GM18951 (cell line): ENCODE data around the gene STON2.
"Not testable (repeated sequence)": the region's sequence is repeated elsewhere in the genome, so short reads cannot be mapped to it uniquely, and the experiment has no call there.

Experiments used
- POLR2A ChIP-seq: IDR thresholded peaks from 4 replicates; pipeline ENCODE4 v1.6.1; 2011; ENCODE audit warnings: mild to moderate bottlenecking; ENCODE audit not compliant: insufficient read length, insufficient read depth; ENCODE audit errors: extremely low read depth
- in situ Hi-C: fragments of 300-500 bp; cut with MboI; formaldehyde crosslinking; loops from one replicate; pipeline ENCODE4 v1.12.0; 2022; ENCODE audit warnings: low sequenced_read_pairs, mixed read lengths, inconsistent platforms; ENCODE audit not compliant: unreplicated experiment

STON2 gene

GRCh38 chr14:81385419-81385818 is 14.7 kb downstream of the STON2 start:
- no peak for TF ChIP-seq POLR2A
- in situ Hi-C loops: no loop called here

DNA sequence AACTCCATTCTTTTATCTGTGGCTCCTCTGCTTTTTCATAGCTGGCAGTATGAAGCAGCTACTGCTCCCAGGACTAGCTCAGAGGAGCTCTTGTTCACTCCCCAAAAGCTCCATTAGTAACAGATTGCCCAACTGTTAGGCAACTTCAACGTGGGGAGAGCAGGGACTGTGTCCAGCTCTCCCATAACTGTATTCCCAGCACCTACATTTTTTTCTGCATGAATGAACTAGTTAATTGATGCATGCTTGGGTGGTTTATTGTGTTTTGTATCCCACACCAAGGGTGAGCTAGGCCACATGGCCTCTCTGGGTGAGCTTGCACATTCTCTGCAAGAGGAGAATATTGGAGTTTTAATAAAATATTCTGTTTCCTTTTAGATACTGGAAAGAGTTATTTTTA is 15.2 kb downstream of the STON2 start:
- in situ Hi-C loops: no loop called here

GRCh38 chr14:81382517-81383225 is 17.5 kb downstream of the STON2 start:
- TF ChIP-seq POLR2A: no peak
- in situ Hi-C loops: no loop called here

More for the DNA sequence above, 15.2 kb downstream of the STON2 start:
- no peak for TF ChIP-seq POLR2A

GRCh38 chr14:81380009-81380408 is 20.1 kb downstream of the STON2 start:
- in situ Hi-C loops: not testable (repeated sequence)

DNA sequence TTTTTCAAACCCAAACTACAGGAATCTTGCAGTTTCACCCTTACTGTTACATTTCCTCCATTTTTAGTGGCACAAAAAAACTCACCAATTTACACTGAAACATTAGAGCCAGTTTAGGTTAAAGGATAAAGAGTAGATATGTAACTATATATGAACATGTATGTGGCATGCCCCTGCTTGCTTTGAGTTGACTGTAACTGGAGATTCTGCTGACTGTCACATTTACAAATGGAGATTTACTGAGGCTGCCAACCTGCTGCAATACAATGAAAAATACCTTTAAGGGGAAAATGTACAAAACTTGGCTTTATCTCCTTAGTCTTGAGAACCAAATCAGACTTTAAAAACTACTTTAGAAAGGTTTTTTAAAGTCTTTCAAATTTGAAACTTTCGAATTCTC is 28.3 kb downstream of the STON2 start:
- in situ Hi-C loops: no loop called here
- TF ChIP-seq POLR2A: no peak

GRCh38 chr14:81367563-81367962 is 32.6 kb downstream of the STON2 start:
- no peak for TF ChIP-seq POLR2A
- in situ Hi-C loops: no loop called here

DNA sequence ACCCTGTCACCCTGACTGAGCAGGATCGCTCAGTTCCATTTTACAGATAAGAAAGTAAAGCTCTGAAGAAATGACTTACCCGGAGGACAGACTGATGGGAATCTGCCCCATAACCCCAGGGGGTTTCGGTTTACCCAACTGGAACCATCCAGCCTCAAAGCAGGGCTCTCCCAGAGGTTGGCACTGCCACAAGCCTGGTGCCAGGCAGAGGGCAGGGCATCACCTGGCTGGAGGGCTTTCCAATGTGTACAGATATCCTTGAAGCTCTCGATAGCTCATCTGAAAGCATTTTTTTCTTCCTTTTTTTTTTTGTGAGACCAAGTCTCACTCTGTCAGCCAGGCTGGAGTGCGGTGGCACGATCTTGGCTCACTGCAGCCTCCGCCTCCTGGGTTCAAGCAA is 33.2 kb downstream of the STON2 start:
- no peak for TF ChIP-seq POLR2A
- in situ Hi-C loops: no loop called here

DNA sequence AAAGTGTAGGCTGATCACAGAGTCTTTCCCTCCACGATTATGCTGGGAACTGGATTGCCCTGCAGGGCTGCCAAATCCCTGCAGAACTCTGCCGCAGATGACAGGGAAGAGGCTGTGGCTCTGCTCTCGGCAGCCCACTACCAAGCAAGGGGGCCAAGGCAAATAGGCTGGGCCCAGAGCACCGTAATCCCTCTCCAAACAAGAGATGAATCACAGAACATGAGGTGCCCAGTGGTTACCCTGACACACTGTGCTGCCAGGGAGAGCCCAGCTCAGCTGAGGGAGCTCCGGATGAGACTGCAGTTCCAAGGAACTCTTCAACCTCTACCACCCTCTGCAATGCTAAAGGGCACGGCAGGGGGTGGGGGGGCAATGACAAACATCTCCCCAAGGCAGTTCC is 33.9 kb downstream of the STON2 start:
- in situ Hi-C loops: no loop called here
- no peak for TF ChIP-seq POLR2A

- no peak for TF ChIP-seq POLR2A
- in situ Hi-C loops: no loop called here
These were observed 36.3 kb downstream of the STON2 start for GRCh38 chr14:81363746-81364378.

- in situ Hi-C loops: no loop called here
These were observed 46.3 kb downstream of the STON2 start for GRCh38 chr14:81353691-81354323.

DNA sequence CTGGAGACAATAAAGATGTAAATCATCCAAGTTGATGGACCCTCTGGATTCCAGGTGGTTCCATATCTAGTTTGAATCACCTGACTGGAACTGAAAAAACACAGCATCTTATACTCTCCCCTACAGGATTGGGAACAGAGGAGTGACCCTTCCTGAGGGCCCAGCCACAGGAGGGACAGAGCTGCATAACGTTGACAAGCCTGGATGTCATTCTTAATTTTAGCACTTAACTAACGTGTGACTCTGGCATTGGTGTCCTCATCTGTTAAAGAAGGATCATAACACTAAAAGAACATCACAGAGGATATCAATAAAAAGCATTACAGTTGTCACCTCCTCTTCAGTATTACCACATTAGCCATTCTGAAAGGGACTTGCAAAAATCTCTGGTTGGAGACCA is 47.7 kb downstream of the STON2 start:
- in situ Hi-C loops: no loop called here
- no peak for TF ChIP-seq POLR2A

More at GRCh38 chr14:81353691-81354323, 46.3 kb downstream of the STON2 start:
- TF ChIP-seq POLR2A: no peak

GRCh38 chr14:81351205-81351604 is 48.9 kb downstream of the STON2 start:
- TF ChIP-seq POLR2A: no peak
- in situ Hi-C loops: no loop called here

DNA sequence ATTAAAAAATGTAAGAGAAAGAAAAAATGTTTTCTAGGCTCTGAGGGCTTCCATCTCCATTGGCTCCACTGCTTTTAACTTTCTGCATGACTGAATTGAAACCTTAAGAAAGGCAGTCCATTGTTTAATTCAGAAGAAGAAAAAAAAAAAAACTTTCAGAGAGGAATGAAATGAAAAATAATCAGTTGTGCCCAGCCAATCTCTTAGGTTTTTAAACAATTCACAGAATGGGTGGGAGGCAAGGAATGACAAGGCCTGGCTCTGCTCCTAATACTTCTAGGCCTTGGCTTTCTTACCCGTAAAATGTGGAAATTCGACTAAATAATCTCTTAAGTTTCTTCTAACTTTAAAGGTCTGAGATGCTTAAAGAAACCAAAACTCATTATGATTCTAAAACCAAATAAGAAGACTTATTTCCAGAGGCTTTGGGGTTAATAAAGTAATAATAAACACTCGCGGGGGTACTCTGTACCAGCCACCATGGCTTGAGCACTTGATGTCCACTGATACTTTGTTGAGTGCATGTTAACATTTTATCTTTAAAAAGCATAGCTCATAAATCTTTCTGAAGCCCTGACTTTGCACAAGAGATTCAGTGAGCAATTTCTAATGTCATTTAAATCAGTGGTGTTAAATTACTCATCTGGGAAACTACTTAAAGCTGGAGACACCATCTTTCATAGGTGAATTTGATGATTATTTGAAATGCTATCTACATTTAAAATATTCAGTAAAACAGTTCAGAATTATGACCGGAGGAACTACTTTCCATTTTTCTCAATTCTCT is 49.6 kb downstream of the STON2 start:
- in situ Hi-C loops: no loop called here
- TF ChIP-seq POLR2A: no peak
